ENCODE results near the gene TTC39A.

- TF ChIP-seq CTCF (IDR thresholded peaks at IDR 0.05; ENCODE audit: low read length), result peak; percentile 26; the same call in 1 of the 2 replicates
- TF ChIP-seq EZH2 (IDR thresholded peaks at IDR 0.05; ENCODE audit: borderline replicate concordance, low read length), result no peak
Measured at GRCh38 chr1:51313268-51313852, 17.0 kb downstream of the TTC39A start.
